HG03457 (cell line): Measurements from ENCODE around the gene VWA8.

Source experiments
- ATAC-seq: cut with Tn5 transposase; IDR thresholded peaks from one replicate; pipeline ENCODE4 v1.9.1; 2021; ENCODE audit warnings: moderate number of reproducible peaks; ENCODE audit not compliant: unreplicated experiment

VWA8 gene

DNA sequence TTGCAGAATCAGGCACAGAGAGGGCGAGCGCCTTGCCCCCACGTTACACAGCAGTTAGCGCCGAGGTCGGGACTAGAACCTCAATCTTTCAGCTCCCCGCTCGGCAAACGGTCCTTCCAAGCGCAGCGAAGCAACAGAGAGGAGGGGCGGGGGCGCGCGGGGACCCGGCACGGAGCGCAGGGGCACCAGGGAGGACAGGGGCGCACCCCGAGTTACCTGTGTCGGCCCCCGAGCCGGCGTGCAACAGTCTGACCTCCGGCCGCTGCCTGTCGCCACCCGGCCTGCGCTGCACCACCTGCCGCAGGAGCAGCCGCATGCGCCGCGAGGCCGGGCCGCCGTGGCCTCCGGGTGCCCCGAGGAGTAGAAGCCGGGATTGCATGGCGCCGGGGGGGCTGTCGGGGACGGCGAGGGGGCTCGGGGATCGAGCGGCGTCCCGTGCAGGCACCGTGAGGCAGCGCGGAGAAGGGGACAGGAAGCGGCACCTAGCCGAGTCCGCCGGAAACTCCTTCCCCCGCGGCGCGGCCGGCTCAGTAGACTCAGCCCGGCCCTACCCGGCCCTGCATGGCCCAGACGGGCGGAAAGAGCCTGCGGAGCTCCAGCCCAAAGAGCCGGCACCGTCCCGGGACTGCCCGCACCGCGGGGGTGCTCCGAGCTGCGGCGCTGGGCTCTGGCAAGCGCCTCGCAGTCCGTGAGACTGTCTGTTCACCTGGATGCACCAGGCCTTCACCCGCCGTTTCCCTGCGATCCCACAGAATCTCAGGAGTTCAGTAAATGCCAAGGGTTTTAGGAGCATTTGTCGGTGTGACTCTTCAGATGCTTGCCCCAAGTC is at the start of gene VWA8:
VWA8 (minus strand) TSS at position 473 of the 829 bp plus-strand sequence; CDS start at position 379, 94 bp downstream.
- peak; percentile 69 for ATAC-seq

DNA sequence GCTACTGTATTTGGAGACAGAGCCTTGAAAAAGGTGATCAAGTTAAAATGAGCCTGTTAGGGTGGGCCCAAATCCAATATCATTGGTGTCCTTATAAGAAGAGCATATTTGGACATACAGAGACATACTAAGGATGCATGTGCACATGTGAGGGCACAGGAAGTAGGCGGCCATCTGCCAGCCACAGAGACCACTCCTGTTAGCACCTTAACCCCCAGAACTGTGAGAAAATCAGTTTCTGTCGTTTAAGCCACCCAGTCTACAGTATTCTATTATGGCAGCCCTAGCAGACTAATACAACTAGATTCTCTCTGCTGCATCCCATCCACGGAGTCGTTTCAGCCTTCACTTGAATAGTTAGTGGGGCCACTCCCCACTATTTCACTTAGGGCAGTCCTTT is 48.1 kb upstream of the VWA8 start:
- ATAC-seq, result no peak

DNA sequence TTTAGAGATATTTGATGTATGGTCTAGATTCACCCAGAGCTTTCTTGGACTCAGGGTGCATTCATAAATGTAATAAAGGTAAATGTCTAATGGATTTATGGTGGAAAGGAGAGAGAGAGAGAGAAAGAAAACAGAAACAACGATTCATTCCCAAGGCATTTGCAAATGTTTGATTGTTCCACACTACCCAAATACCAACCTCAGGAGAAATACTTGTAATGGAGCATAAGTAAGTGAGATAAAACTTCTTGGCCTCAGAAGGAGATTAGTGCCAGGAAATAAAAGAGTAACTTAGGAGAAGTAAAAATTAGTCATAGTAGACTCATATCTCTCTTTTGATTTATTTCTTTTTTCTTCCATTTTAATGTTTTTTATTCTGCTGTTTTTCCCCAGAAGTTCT is 46.9 kb upstream of the VWA8 start:
- ATAC-seq, result no peak

DNA sequence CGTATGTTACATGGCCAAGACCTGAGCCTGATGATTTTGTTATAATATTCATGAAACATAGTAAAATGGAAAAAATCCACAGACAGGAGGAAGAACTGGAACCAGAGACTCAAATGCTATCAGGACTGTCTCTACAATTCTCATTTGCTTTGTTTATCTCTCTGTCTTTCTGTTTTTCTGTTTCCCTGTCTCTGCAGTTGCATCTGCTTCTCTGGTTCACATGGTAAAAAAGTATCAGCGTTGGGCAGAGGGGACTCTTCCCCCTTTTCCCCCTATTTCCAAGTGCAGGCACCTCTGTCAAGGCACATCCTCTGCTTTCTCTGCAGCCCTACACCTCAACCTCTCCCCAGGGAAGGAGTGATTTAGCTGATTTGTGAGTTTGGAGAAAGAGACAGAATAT is 41.2 kb upstream of the VWA8 start:
- ATAC-seq, result no peak

DNA sequence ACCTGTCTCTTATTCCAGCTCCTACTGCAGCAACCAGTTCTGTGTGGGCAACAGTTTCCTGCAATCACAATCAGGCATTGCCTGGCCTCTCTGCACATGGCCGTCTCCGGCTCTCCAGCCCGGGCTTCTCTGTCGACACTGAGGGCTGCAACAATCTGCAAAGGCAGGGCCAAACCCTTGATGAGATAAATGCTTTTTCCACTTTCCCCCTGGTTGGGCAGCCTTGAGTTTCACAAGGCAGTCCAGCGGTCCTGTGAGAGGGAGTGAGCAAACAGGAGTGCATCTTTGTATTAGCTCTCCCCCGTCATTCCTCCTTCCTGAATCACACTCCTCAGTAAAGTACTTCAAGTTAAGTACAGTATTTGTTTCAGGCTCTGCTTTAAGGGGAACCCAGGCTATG is 40.7 kb upstream of the VWA8 start:
- no peak for ATAC-seq

DNA sequence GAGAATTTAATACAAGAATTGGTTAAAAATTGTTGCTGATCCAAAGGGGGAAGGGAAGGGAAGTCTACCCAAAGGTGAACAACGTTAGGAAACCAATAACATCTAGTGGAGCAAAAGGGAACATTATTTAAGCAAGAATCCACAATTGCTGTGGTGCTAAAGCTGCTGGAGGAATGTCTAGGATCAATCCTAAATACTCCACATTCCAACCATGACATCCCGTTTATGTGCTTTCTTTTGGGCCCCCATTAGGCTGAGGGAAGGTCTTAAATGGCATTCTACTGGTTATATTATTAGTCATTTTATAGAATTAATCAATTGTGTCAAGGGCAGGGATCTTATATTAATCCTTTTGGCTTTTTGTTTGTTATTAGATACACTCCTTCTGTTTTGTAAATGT is 39.9 kb upstream of the VWA8 start:
- ATAC-seq, result no peak

DNA sequence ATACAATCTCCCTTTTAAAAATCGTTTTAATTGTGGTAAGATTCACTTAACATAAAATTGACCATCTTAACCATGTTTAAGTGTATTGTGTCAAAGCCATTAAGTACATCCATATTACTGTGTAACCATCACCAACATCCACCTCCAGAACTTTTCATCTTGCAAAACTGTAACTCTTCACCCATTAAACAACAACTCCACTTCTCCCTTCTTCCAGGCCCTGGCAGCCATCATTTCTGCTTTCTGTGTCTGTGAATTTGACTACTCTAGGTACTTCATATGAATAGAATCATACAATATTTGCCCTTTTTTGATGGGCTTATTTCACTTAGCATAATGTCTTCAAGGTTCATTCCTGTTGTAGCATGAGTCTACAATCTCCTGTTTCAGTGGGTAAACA is 36.5 kb upstream of the VWA8 start:
- no peak for ATAC-seq

DNA sequence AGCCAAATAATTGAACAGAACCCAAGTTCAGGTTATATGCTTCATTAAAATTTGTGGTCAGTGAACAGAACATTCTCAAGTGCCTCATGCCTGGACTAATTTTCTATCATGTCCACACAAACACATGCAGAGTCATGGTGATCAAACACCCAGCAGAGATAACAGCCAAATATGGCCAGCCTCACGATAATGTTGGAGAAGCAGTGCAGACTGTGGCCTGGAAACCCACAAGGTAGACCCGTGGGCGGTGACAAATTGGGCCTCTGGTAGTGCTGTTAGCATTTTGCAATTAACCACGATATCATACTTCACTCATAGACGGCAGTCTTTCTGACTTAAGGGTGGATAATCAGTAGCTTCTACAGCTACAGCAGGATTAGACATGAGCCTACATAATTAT is 35.0 kb upstream of the VWA8 start:
- ATAC-seq, result no peak

DNA sequence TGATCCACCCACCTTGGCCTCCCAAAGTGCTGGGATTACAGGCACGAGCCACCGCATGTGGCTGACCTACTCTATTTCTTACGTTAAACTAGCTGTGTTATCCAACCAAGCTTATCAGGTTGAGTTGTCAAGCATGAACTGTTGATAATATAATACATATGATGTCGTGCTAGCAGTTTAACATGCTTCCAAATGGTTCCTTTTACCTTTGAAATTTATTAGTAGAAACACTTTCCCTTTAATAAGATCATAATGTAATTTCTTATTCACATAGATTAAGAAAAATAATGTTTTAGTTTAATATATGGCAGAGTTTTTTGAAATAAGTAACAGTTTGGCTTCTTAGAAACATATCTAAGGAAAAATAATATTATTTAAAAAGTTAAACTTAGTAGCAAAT is 34.4 kb upstream of the VWA8 start:
- no peak for ATAC-seq

DNA sequence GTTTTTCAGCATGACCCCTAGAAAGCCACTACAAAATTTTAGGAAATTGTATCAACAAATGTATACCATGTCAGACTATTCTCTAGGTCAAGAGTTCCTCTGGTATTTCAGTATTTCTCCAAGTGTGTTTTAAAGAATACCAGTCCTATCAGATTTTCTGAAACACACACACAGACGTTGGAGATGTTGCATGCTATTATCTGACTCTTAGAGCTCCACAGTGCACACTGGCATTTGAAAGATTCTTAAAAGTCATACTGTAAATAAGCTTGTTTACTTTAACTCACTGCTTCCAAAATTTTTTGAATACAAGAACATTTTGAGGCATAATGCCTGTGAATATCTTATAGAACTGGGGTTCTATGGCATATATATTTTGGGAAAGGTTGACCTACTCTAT is 33.8 kb upstream of the VWA8 start:
- ATAC-seq, result no peak

DNA sequence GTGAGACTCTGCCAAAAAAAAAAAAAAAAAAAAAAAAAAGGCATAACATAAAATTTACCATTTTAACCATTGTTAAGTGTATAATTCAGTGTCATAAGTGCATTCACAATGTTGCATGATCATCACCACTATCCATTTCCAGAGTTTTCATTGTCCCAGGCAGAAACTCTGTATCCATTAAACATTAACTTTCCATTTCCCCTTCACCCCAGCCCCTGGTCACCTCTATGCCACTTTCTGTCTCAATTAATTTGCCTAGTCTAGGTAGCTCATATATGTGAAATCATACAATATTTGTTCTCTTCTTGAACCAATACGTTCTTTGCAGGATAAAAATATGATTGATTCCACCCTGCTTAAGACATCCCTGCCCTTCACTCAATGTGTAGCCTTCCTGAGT is 31.0 kb upstream of the VWA8 start:
- no peak for ATAC-seq

DNA sequence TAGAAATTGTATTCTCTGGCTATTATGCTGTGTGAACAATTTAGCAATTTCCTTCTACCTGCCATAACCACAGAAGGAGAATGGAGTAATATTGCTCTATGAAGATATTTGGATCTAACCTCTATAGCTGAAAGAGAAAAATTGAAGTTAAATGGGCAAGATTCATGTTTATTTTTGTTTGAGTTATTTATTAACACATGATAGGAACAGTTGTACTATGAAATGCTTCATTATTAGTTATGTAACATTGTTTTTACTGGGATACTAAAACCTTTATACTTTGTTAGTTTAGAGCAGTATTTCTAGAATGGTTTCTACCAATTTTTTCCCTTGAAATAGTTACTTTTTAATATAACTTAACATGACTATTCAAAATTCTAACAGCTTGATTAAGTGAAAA is 27.3 kb upstream of the VWA8 start:
- no peak for ATAC-seq

DNA sequence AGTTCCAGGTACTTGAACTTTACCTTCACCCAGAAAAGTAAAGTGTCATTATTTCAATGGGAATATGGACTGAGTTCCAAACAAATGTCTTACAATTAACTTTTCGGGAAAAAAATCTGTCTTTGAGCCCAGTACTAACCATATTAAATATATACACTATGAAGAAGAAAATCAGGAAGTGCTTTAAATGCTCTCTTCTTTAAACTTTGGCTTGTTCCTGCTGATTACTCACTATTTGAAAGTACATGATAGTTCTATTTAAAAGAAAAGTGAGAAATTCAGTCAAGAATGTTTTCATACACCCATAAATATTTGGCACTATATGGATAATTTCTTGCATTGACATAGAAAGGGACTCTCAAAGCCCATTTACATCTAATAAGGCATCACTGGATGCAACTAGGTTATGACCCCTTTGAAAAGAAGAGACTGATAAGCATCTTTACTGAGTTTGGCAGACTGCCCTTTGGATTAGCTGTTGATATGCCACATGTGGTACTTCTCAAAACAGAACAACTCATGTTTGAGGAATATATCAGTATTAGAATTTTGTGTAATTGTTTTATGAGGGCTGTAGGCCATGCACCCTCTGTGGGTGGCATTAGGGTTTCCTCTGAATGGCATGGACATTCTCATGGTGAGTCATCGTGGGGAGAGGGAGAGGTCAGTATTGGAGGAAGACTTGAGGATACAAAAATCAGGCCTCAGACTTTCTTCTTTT is 25.0 kb upstream of the VWA8 start:
- ATAC-seq, result no peak

DNA sequence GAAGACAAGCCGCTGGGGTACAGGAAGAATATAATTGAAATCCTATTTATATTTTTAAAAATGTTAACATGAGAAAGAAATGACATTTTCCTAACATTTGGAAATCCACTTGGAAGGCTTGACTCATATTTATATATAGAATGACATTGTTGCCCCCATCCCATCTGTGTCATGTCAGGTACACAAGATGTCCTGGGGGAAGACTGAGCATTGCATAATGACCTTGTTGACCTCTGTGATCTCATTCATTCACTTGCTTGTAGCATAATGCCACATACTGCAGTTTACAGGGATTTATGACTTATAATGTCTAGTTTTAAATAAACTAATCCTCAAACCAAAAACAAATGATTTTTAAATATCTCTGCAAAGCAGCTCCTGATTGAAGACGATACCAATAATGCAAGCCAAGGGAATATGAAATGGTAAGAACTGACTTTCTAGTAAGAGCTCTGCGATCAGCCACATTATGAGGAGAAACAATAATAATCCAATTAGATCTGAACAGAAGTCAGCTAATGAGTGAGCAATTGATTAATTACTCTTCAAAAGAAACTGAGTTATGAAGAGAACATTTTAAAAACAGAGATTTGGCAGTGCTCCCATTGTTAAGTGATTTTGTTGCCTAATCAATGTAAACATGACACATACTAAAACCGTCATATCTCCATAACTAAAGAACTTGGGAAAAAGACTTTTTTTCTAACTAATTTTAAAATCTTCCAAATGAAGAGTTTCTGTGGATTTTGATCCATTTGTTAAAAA is 21.2 kb upstream of the VWA8 start:
- no peak for ATAC-seq

DNA sequence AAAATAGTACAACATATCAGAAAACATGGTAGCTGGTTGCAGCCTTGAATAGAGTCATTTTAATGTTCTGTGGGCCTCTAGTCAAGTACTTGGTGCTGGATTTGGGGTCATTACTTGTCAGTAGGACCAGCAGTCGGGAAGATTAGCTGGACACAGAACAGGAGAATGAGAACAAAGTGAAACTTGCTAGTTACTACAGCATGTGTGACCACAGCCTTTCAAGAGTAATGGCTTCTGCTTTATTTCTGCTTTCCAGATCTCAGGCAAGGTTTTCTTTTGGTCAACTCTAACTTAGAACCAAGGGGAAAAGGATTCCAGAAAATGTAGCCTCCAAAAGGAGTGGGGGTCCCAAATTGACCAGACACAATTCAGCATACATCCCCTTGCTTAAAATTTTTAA is 17.1 kb upstream of the VWA8 start:
- no peak for ATAC-seq

DNA sequence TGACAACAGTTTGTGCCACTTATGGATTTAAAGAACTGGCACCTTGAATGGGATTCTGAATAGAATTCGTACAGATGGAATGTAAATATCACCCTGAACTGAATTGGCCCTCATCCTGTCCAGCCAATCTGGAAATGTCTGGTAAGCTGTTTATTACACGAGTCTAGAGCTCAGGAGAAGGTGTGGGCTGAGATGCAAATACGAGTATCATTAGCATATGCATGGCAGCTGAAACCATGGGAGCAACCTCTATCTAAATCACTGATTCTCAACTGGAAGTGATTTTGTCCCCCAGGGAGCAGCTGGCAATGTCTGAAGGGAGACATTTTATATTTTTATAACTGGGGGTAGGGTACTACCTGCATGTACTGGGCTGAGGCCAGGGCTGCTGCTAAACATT is 15.6 kb upstream of the VWA8 start:
- ATAC-seq, result no peak

DNA sequence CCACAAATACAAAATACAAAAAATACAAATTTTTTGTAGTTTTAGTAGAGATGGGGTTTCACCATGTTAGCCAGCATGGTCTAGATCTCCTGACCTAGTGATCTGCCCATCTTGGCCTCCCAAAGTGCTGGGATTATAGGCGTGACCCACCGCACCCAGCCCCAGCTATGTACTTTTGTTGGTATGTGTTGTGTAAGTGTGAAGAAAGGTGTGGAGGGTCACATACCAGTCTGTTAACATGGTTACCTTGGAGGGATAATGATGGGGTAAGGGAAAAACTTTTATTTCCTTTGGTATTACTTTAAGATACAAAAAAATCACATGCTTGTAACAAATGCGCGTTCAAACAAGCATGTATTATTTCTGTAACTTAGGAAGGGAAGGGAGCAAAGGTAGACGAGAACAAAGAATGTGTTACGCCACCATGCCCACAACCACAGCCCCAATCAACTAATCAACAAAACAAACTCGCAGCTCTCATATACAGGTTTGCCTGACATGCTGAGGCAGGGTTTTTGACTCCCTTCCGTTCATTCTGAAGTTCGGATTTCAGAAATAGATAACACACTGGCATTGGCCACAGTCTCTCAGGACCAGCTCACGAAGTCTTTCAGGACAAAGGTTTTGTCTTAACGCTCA is 13.5 kb upstream of the VWA8 start:
- ATAC-seq, result no peak

DNA sequence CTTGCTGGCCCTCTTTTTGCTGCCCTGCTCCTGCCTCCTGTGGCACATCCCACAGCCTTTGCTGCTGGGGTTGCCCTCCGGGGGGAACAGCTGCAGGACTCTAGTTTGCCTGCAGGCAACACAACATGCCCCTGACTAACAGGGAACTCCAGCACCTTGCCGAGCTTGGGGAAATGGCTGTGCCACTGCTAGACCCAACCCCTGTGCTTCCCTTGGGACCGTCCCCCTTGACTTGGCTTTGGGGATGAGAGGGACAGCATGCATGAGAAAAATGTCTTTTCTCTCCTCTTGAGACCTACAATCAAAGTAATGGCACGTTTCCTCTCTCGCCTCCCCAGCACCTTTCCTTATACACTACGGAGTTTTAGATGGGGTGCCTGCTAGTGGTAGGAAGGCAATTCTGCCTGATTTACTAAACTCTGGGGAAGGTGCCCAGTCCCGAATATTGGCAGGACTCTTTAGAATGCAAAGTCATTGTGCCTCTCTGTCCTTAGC is 12.4 kb upstream of the VWA8 start:
- no peak for ATAC-seq

DNA sequence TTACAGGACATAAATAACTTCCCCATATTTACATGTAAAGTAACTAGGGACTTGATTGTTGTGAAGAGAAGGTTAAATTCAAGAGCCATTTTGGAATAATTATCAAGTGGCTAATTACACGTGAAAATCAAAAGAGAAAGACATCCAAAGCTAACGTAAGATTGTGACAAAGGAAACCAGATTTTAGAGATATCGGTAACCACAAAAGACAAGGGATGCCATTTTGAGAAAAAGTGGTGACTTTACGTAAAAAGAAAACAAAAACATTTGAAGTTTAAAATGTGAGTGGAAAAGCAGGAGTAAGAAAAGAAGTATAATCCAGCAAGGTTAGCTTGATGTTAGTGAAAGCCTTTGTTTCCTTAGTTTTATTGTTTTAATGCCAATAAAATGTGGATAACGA is 10.9 kb upstream of the VWA8 start:
- ATAC-seq, result no peak

DNA sequence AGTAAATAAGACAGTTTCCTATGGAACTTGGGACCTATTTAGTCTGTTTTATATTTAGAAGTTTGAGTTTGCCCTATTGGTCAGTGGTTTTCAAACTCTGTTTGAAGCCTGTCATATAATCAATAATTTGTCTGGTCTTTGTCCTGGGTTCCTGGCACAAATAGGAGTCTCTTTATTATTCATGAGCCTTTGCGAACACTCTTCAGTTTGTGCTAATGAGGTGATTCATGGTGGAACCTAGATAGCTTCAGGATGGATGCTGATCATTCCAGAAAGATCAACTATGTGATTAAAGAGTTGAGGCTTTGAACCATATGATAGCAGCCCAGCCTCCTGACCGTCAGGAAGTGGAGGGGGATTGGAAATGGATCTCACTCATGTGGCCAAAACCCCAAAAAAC is 10.0 kb upstream of the VWA8 start:
- ATAC-seq, result no peak

DNA sequence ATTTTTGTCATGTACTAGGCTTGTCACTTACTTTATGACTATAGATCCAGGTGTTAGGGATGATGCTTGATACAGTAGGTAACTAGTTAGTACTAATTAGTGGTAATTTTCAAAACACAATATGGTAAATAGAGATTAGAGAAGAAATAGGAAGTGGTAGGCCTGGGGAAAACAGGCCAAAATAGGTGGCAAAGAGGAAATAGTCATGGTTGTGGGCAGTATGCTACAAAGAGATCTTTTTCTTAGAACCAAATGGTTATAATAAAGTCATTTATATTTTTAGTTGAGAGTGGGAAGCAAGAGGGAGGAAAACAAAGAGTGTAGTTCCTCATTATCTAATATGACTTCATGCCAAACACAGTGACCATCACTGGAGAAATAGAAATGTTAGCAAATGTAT is 9.1 kb upstream of the VWA8 start:
- no peak for ATAC-seq
